RWPE1 (cell line): Measurements from ENCODE around the gene RHOT2.

Experiments used
- CTCF ChIA-PET: fragments of 350-600 bp; sonication (Branson Sonifier 250); formaldehyde crosslinking; extraction: SDS; loops from one replicate; lab custom pipeline; 2021; lab: Yijun Ruan, JAX
- POLR2A ChIA-PET: fragments of 400-600 bp; formaldehyde crosslinking; extraction: SDS; loops from one replicate; lab custom pipeline; 2020; ENCODE audit warnings: antibody characterized with exemption; ENCODE audit not compliant: low non-redundant PET; lab: Yijun Ruan, JAX
- DNase-seq: peaks from one replicate; pipeline ENCODE4 v3.0.0; 2012; ENCODE audit warnings: low spot score
- H3K27ac ChIP-seq: fragments of 450-650 bp; 2 replicates; pipeline ENCODE4 v1.5.1; 2017
- CTCF ChIP-seq: fragments of 450-650 bp; conservative IDR thresholded peaks from 2 replicates; pipeline ENCODE4 v1.5.1; 2017; ENCODE audit warnings: low read depth, mild to moderate bottlenecking

The RHOT2 gene

GRCh38 chr16:628321-629061 lies 39.4 kb upstream of the RHOT2 start:
- CTCF ChIA-PET, result interaction anchor here (0.6 to 1.7 kb wide), 2 partner anchors 9 to 36 kb away, joined by 3 to 6 read pairs; no protein-coding TSS in a partner anchor
- peak overlapping the region; percentile 97 for H3K27ac ChIP-seq
- no peak for DNase-seq
- no peak for TF ChIP-seq CTCF
- POLR2A ChIA-PET, result no interaction called here

GRCh38 chr16:629185-629832 lies 38.6 kb upstream of the RHOT2 start:
- peak overlapping the region; percentile 97 for H3K27ac ChIP-seq
- CTCF ChIA-PET, result interaction anchor here (0.6 kb wide), 1 partner anchor 10 kb away, joined by 3 read pairs; no protein-coding TSS in a partner anchor
- DNase-seq, result no peak
- POLR2A ChIA-PET, result no interaction called here
- TF ChIP-seq CTCF, result no peak

GRCh38 chr16:629833-630248 lies 38.1 kb upstream of the RHOT2 start:
- no peak for DNase-seq
- ChIA-PET CTCF (interaction anchor here (0.7 kb wide), 1 partner anchor 1056 kb away, joined by 6 read pairs; no protein-coding TSS in a partner anchor), POLR2A (no interaction called here)
- TF ChIP-seq CTCF, result no peak
- H3K27ac ChIP-seq, result peak overlapping the region; percentile 97

GRCh38 chr16:630249-630814 lies 37.6 kb upstream of the RHOT2 start:
- no peak for TF ChIP-seq CTCF
- peak overlapping the region; percentile 97 for H3K27ac ChIP-seq
- POLR2A ChIA-PET, result interaction anchor here (1.0 kb wide), 1 partner anchor 37 kb away, joined by 3 read pairs; no protein-coding TSS in a partner anchor
- CTCF ChIA-PET, result interaction anchor here (0.7 to 1.1 kb wide), 2 partner anchors 37 to 1056 kb away, joined by 6 to 9 read pairs; no protein-coding TSS in a partner anchor
- DNase-seq, result no peak

GRCh38 chr16:630815-631405 lies 37.0 kb upstream of the RHOT2 start, which contains the start of gene WFIKKN1:
Gene WFIKKN1 (plus strand): TSS chr16:630985. CDS start chr16:631254, 269 bp downstream.
- POLR2A ChIA-PET, result interaction anchor here (1.0 kb wide), 1 partner anchor 38 kb away, joined by 3 read pairs; no protein-coding TSS in a partner anchor
- CTCF ChIA-PET, result interaction anchor here (0.5 to 1.1 kb wide), 2 partner anchors 38 to 84 kb away, joined by 5 to 9 read pairs; no protein-coding TSS in a partner anchor
- DNase-seq, result no peak
- TF ChIP-seq CTCF, result no peak
- peak within 1 kb of the TSS; percentile 97 for H3K27ac ChIP-seq

- TF ChIP-seq CTCF, result no peak
- no peak for DNase-seq
- CTCF ChIA-PET, result no interaction called here
- POLR2A ChIA-PET, result no interaction called here
- no peak overlapping the region for H3K27ac ChIP-seq
Measured at GRCh38 chr16:631808-632358, 36.0 kb upstream of the RHOT2 start.
